Measurements from ENCODE around the gene HILPDA.
"Not testable (repeated sequence)": the region's sequence is repeated elsewhere in the genome, so short reads cannot be mapped to it uniquely, and the experiment has no call there.

HILPDA gene

GRCh38 chr7:128476402-128477335, 21.0 kb downstream of the HILPDA start, which contains the start of gene METTL2B:
Gene METTL2B, plus strand, starts transcription at chr7:128476748. Its CDS starts 18 bp downstream, at chr7:128476766.
- peak within 1 kb of the TSS; percentile 91 for H3K9ac ChIP-seq (ENCODE audit: low read length)
- H3K4me1 ChIP-seq (ENCODE audit: control insufficient read depth, insufficient read depth, low read length), result peaks cover 12% of the 10 kb centered on the region
- not testable (repeated sequence) for H3K36me3 ChIP-seq (ENCODE audit: control insufficient read depth, insufficient read depth, low read length, severe bottlenecking); H3K9me3 ChIP-seq (ENCODE audit: control insufficient read depth, low read length); H3K27me3 ChIP-seq (replicated peaks; ENCODE audit: control insufficient read depth, insufficient read depth, low read length)
- DNase-seq (ENCODE audit: low read depth), result peak; percentile 98
- peak within 1 kb of the TSS; percentile 89 for H3K4me3 ChIP-seq (ENCODE audit: low read length)

DNA sequence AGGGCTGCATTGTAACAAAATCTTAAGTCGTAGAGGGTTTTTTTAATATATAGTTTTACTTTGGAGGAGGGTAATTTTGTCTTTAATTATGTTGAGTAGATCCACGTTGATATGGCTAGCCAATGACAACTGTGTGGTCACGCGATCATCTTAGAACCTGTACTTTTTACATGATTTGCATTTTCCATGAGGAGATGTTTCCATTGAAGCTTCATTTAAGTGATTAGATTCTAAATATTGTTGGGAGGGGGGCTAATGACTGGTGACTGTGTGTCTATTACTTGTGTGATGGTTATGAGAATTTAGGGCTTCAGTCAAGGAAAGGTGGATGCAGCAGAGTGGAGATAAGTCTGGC, 21.6 kb downstream of the HILPDA start:
- H3K27me3 ChIP-seq (replicated peaks; ENCODE audit: control insufficient read depth, insufficient read depth, low read length); H3K36me3 ChIP-seq (ENCODE audit: control insufficient read depth, insufficient read depth, low read length, severe bottlenecking); DNase-seq (ENCODE audit: low read depth); H3K9me3 ChIP-seq (ENCODE audit: control insufficient read depth, low read length): not testable (repeated sequence)
- Histone ChIP-seq H3K4me1 (ENCODE audit: control insufficient read depth, insufficient read depth, low read length) (peaks cover 12% of the 10 kb centered on the region), H3K9ac (ENCODE audit: low read length) (peak overlapping the region; percentile 91), H3K4me3 (ENCODE audit: low read length) (peak overlapping the region; percentile 89)

- H3K4me1 ChIP-seq (ENCODE audit: control insufficient read depth, insufficient read depth, low read length), result peaks cover 12% of the 10 kb centered on the region
- H3K27me3 ChIP-seq (replicated peaks; ENCODE audit: control insufficient read depth, insufficient read depth, low read length); H3K4me3 ChIP-seq (ENCODE audit: low read length); H3K9me3 ChIP-seq (ENCODE audit: control insufficient read depth, low read length); H3K36me3 ChIP-seq (ENCODE audit: control insufficient read depth, insufficient read depth, low read length, severe bottlenecking); H3K9ac ChIP-seq (ENCODE audit: low read length); DNase-seq (ENCODE audit: low read depth): not testable (repeated sequence)
These were observed 23.4 kb downstream of the HILPDA start for GRCh38 chr7:128479082-128479481.

GRCh38 chr7:128488134-128488533, 32.5 kb downstream of the HILPDA start:
- not testable (repeated sequence) for H3K4me1 ChIP-seq (ENCODE audit: control insufficient read depth, insufficient read depth, low read length); H3K9me3 ChIP-seq (ENCODE audit: control insufficient read depth, low read length); H3K9ac ChIP-seq (ENCODE audit: low read length); H3K27me3 ChIP-seq (replicated peaks; ENCODE audit: control insufficient read depth, insufficient read depth, low read length); DNase-seq (ENCODE audit: low read depth); H3K36me3 ChIP-seq (ENCODE audit: control insufficient read depth, insufficient read depth, low read length, severe bottlenecking); H3K4me3 ChIP-seq (ENCODE audit: low read length)

- no peak for DNase-seq (ENCODE audit: low read depth)
These were observed 41.7 kb downstream of the HILPDA start for GRCh38 chr7:128497405-128497804.

DNA sequence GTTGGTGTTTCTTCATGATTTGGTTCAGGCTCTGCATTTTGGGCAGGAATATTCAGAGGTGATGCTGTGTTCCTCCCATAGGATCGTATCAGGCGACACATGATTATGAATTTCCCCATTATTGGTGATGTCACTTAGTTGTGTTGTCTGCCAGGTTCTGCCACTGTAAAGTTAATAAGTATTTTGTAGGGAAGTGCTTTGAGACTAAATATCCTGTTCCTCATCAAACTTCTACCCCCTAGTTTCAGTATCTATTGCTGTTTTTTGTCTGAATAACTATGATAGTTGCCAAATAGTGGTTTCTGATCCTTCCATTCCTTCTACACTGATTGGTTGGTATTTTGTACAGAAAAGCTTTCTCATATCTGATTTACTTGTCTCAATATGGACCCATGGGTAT, 49.7 kb downstream of the HILPDA start:
- not testable (repeated sequence) for H3K4me3 ChIP-seq (ENCODE audit: low read length); DNase-seq (ENCODE audit: low read depth); H3K9me3 ChIP-seq (ENCODE audit: control insufficient read depth, low read length); H3K9ac ChIP-seq (ENCODE audit: low read length); H3K4me1 ChIP-seq (ENCODE audit: control insufficient read depth, insufficient read depth, low read length); H3K27me3 ChIP-seq (replicated peaks; ENCODE audit: control insufficient read depth, insufficient read depth, low read length)
- peaks cover 15% of the 10 kb centered on the region for H3K36me3 ChIP-seq (ENCODE audit: control insufficient read depth, insufficient read depth, low read length, severe bottlenecking)

More at GRCh38 chr7:128497405-128497804, 41.7 kb downstream of the HILPDA start:
- H3K4me1 ChIP-seq (ENCODE audit: control insufficient read depth, insufficient read depth, low read length), result no peaks in the 10 kb centered on the region
- H3K27me3 ChIP-seq (replicated peaks; ENCODE audit: control insufficient read depth, insufficient read depth, low read length), result no peaks in the 10 kb centered on the region
- no peak overlapping the region for H3K9ac ChIP-seq (ENCODE audit: low read length)
- no peaks in the 10 kb centered on the region for H3K9me3 ChIP-seq (ENCODE audit: control insufficient read depth, low read length)
- no peak overlapping the region for H3K4me3 ChIP-seq (ENCODE audit: low read length)
- H3K36me3 ChIP-seq (ENCODE audit: control insufficient read depth, insufficient read depth, low read length, severe bottlenecking), result peaks cover 63% of the 10 kb centered on the region

DNA sequence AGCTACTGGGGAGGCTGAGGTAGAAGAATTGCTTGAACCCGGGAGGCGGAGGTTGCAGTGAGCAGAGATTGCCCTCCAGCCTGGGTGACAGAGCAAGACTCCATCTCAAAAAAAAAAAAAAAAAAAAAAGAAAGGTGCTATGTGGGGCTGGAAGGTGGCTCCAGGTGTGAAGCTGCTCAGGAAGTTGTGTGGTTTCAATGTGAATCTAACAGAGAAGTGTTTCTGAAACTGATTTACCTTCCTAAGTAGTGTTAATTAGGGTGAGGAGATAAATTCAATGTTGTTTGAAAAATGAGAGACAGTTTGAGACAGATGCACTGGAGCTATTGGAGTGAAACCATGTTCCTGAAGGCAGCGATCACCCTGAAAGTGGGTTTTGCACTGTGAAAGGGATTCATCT, 51.1 kb downstream of the HILPDA start:
- H3K9ac ChIP-seq (ENCODE audit: low read length); H3K36me3 ChIP-seq (ENCODE audit: control insufficient read depth, insufficient read depth, low read length, severe bottlenecking); H3K4me3 ChIP-seq (ENCODE audit: low read length); H3K4me1 ChIP-seq (ENCODE audit: control insufficient read depth, insufficient read depth, low read length); DNase-seq (ENCODE audit: low read depth); H3K9me3 ChIP-seq (ENCODE audit: control insufficient read depth, low read length); H3K27me3 ChIP-seq (replicated peaks; ENCODE audit: control insufficient read depth, insufficient read depth, low read length): not testable (repeated sequence)

GRCh38 chr7:128507321-128507993, 51.8 kb downstream of the HILPDA start:
- not testable (repeated sequence) for H3K4me3 ChIP-seq (ENCODE audit: low read length); H3K4me1 ChIP-seq (ENCODE audit: control insufficient read depth, insufficient read depth, low read length); H3K36me3 ChIP-seq (ENCODE audit: control insufficient read depth, insufficient read depth, low read length, severe bottlenecking); H3K9me3 ChIP-seq (ENCODE audit: control insufficient read depth, low read length); DNase-seq (ENCODE audit: low read depth); H3K27me3 ChIP-seq (replicated peaks; ENCODE audit: control insufficient read depth, insufficient read depth, low read length); H3K9ac ChIP-seq (ENCODE audit: low read length)
